Kidney (tissue), 14 donors: ENCODE measurements around the gene VEZF1. TPM values are rescaled to one million over a fixed set of nuclear protein-coding genes. Genes with fewer than 3 reads are reported as not detected.

Experiments
- DNase-seq, 5 donors: peaks; one replicate each; pipeline ENCODE4 v3.0.0-alpha.2; 2013 to 2020
- FAIRE-seq: peaks from 2 replicates; lab custom pipeline; 2012; peaks lifted over from hg19 to GRCh38; lab: Jason Lieb, UNC
- H3K27ac ChIP-seq, 2 donors: one replicate each; pipeline ENCODE4 v1.7.0; 2013; ENCODE audit warnings: low read depth in 2 of 2, low read length in 2 of 2, inconsistent platforms in 1 of 2
- H3K27me3 ChIP-seq: one replicate; pipeline ENCODE4 v1.7.1; 2013; ENCODE audit warnings: low read length, inconsistent platforms; ENCODE audit not compliant: control insufficient read depth, insufficient read depth
- H3K36me3 ChIP-seq, 3 donors: one replicate each; pipeline versions ENCODE4 v1.7.0 to v1.7.1; 2013; ENCODE audit warnings: low read length in 3 of 3, control low read depth in 1 of 3, inconsistent platforms in 1 of 3; ENCODE audit not compliant: insufficient read depth in 3 of 3, control insufficient read depth in 2 of 3
- H3K4me1 ChIP-seq, 3 donors: one replicate each; pipeline versions ENCODE4 v1.7.0 to v1.7.1; 2013; ENCODE audit warnings: low read length in 3 of 3, inconsistent platforms in 1 of 3, low read depth in 1 of 3; ENCODE audit not compliant: control insufficient read depth in 2 of 3, insufficient read depth in 2 of 3
- H3K4me3 ChIP-seq, 3 donors: one replicate each; pipeline versions ENCODE4 v1.7.0 to v1.8.1; 2013; ENCODE audit warnings: low read length in 3 of 3, control low read depth in 1 of 3, inconsistent platforms in 1 of 3
- H3K9ac ChIP-seq, 3 donors: one replicate each; pipeline versions ENCODE4 v1.7.0 to v1.7.1; 2013; ENCODE audit warnings: low read length in 3 of 3, control low read depth in 1 of 3, inconsistent platforms in 1 of 3
- H3K9me3 ChIP-seq, 3 donors: one replicate each; pipeline versions ENCODE4 v1.7.0 to v1.7.1; 2013; ENCODE audit warnings: low read length in 3 of 3, control low read depth in 1 of 3, inconsistent platforms in 1 of 3; ENCODE audit not compliant: control insufficient read depth in 2 of 3, insufficient read depth in 1 of 3
- intact Hi-C: fragments of 100-400 bp; cut with DNase I; formaldehyde crosslinking; loops from one replicate; pipeline ENCODE4 v1.11.1; 2022
- polyA plus RNA-seq: library from polyadenylated mRNA; stranded (reverse); fragments of 350-450 nt; fragmentation: Illumina TruSeq; extraction: RNeasy Lipid Tissue Mini Kit (QIAGEN cat#74804); gene quantifications from one replicate; pipeline ENCODE4 v1.2.3, GENCODE V29; 2014; ENCODE audit warnings: low read depth, low replicate concordance; ENCODE audit not compliant: insufficient read depth
- total RNA-seq: library from RNA; stranded (reverse); fragmentation: NEBNext Ultra II Directional; extraction: Animal tissue kit (Norgen Biotek cat#: 25700); gene quantifications from one replicate; pipeline ENCODE4 v1.2.1, GENCODE V29; 2021
- TF ChIP-seq, protein P1 (sequence below): IDR thresholded peaks from 3 replicates; pipeline ENCODE4 v1.5.1; 2012; ENCODE audit warnings: mild to moderate bottlenecking, moderate library complexity, borderline replicate concordance; ENCODE audit not compliant: insufficient read depth; ENCODE audit errors: extremely low read depth
- donor health status: control.
- donor health status: control.
- donor health status: control.
- donor health status: control.
- donor health status: control.
- donor health status: DM: yes; HTN: yes; CAD: no.
- donor health status: Normal renal cell carcinoma (clear cell type).

Gene VEZF1
- total and polyA plus RNA-seq, 2 donors from 2014 or later = 26.0 to 92.5 TPM

DNA sequence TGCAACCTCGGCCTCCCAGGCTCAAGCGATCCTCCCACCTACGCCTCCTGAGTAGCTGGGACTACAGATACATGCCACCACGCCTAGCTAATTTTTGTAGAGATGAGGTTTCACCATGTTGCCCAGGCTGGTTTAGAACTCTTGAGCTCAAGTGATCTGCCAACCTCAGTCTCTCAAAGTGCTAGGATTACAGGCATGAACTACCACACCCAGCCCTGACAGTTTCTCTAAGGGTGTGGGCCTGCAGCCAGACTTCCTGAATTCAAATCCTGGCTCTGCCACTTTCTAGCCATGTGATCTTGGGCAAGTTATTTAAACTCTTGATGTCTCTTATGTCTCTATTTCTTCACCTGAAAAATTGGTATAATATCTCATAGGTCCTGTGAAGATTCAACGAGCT lies 38.4 kb downstream of the VEZF1 start:
- Histone ChIP-seq H3K4me1 (peaks cover 12 to 51% (median 36%) of the 10 kb centered on the region in 3 donors), H3K9ac (no peak overlapping the region), H3K4me3 (no peak overlapping the region), H3K27me3 (no peaks in the 10 kb centered on the region), H3K9me3 (no peaks in the 10 kb centered on the region), H3K36me3 (no peaks in the 10 kb centered on the region), H3K27ac (peak overlapping the region in 1 of 2 donors; percentile 45)
- DNase-seq (no peak), FAIRE-seq (no peak)
- intact Hi-C loops = no loop called here
- TF ChIP-seq, protein P1, sequence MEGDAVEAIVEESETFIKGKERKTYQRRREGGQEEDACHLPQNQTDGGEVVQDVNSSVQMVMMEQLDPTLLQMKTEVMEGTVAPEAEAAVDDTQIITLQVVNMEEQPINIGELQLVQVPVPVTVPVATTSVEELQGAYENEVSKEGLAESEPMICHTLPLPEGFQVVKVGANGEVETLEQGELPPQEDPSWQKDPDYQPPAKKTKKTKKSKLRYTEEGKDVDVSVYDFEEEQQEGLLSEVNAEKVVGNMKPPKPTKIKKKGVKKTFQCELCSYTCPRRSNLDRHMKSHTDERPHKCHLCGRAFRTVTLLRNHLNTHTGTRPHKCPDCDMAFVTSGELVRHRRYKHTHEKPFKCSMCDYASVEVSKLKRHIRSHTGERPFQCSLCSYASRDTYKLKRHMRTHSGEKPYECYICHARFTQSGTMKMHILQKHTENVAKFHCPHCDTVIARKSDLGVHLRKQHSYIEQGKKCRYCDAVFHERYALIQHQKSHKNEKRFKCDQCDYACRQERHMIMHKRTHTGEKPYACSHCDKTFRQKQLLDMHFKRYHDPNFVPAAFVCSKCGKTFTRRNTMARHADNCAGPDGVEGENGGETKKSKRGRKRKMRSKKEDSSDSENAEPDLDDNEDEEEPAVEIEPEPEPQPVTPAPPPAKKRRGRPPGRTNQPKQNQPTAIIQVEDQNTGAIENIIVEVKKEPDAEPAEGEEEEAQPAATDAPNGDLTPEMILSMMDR = no peak

DNA sequence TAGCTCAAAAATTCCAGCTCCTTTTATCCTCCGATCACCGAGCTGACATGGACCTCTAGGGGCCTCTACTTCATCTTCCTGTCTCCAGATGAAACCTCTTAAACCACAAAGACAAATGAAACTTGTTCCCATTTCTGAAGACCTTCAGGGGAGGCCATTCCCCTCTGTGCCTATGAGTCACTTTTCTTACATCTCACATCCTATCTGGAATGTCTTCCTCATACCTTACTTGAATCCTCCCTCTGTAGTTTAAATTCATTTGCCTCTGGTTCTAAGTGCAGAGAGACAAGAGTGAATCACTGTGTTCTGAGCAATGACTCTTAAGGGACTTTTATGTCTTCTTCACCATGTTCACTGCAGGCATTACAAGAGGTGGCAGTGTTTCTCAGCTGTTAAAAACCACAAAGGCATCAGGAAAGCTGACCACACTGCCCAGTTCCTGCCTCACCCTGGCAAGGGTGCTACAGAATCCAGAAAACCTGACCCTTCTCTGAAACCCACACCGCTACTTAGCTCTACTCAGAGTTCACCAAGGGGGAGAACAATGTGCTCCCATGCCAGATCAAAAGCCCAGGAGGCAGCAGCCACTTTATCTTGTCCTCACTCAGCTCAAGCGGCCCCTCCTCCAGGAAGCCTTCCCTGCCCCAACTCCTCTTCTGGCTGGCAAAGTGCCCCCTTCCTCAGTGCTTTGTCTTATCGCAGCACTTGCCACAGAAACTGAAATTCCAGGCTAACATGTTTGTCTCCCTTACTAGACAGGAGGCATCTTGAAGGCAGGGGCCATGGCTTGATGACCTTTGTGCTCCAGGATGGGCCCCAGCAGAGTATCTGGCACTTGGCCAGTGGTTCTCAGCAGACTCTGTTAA lies 39.3 kb downstream of the VEZF1 start:
- Histone ChIP-seq H3K4me1 (peaks cover 12 to 47% (median 31%) of the 10 kb centered on the region in 3 donors), H3K27me3 (no peaks in the 10 kb centered on the region), H3K9me3 (no peaks in the 10 kb centered on the region), H3K27ac (peak overlapping the region; percentile 68 to 93), H3K4me3 (no peak overlapping the region), H3K36me3 (no peaks in the 10 kb centered on the region), H3K9ac (peak overlapping the region in 1 of 3 donors; percentile 28)
- TF ChIP-seq, protein P1 = no peak
- intact Hi-C loops = no loop called here
- DNase-seq (peak in 1 of 5 donors; percentile 21), FAIRE-seq (no peak)

DNA sequence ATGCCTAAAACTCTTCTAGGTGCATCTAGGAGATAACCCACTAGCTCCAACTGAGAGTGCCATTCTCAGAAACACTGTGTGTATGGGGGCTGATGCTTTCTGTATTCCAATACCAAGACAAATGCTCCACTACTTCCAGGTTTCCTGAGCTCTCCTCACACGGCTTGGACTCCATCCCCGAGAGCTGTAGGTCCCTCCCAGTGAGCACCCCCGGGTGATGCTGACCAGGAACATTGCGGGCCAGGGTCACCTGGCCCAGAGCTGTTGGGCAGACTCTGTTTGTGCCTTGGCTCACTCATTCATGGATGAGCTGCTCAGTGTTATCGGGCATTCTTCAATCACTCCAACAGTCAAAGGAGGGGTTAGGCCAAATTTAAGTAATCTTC lies 39.9 kb downstream of the VEZF1 start:
- FAIRE-seq = no peak
- Histone ChIP-seq H3K9me3 (no peaks in the 10 kb centered on the region), H3K9ac (peak overlapping the region in 1 of 3 donors; percentile 28), H3K27me3 (no peaks in the 10 kb centered on the region), H3K27ac (peak overlapping the region; percentile 68 to 93), H3K36me3 (no peaks in the 10 kb centered on the region), H3K4me1 (peaks cover 12 to 41% (median 28%) of the 10 kb centered on the region in 3 donors), H3K4me3 (no peak overlapping the region)
- intact Hi-C loops = no loop called here
- peak in 1 of 5 donors; percentile 64 for DNase-seq
- TF ChIP-seq, protein P1 = no peak
